ENCODE data around the gene C16orf90.
"Not testable (repeated sequence)": the region's sequence is repeated elsewhere in the genome, so short reads cannot be mapped to it uniquely, and the experiment has no call there.

C16orf90 gene

GRCh38 chr16:3511286-3512180, 16.2 kb upstream of the C16orf90 start:
- no peak for DNase-seq

- no peak for DNase-seq
Observed at GRCh38 chr16:3510416-3510815, 15.1 kb upstream of the C16orf90 start.

- peak; percentile 56 to 61 for DNase-seq
Observed at GRCh38 chr16:3509470-3509928, 14.2 kb upstream of the C16orf90 start.

- DNase-seq, result no peak
Observed at GRCh38 chr16:3508736-3509135, 13.4 kb upstream of the C16orf90 start.

GRCh38 chr16:3503523-3503922, 8.2 kb upstream of the C16orf90 start:
- DNase-seq, result peak; percentile 46 to 52

GRCh38 chr16:3501783-3502400, 6.6 kb upstream of the C16orf90 start:
- DNase-seq, result no peak

- not testable (repeated sequence) for DNase-seq
Observed at GRCh38 chr16:3501412-3501761, 6.1 kb upstream of the C16orf90 start.

GRCh38 chr16:3498988-3499387, 3.7 kb upstream of the C16orf90 start:
- no peak for DNase-seq

GRCh38 chr16:3497771-3498170, 2.5 kb upstream of the C16orf90 start:
- DNase-seq, result no peak

GRCh38 chr16:3496386-3496785, 1.1 kb upstream of the C16orf90 start:
- DNase-seq, result no peak

- no peak for DNase-seq
Observed at GRCh38 chr16:3494386-3494973, 809 bp downstream of the C16orf90 start.

GRCh38 chr16:3492356-3492755, 2.9 kb downstream of the C16orf90 start:
- no peak for DNase-seq

GRCh38 chr16:3490911-3491629, 4.2 kb downstream of the C16orf90 start:
- no peak for DNase-seq

GRCh38 chr16:3488801-3489200, 6.5 kb downstream of the C16orf90 start:
- DNase-seq, result no peak

GRCh38 chr16:3487521-3488410, 7.5 kb downstream of the C16orf90 start:
- DNase-seq, result no peak

GRCh38 chr16:3486506-3487215, 8.6 kb downstream of the C16orf90 start:
- no peak for DNase-seq

GRCh38 chr16:3485821-3486505, 9.3 kb downstream of the C16orf90 start:
- no peak for DNase-seq

- DNase-seq, result no peak
Observed at GRCh38 chr16:3485097-3485745, 10.1 kb downstream of the C16orf90 start.

GRCh38 chr16:3484318-3485096, 10.8 kb downstream of the C16orf90 start:
- DNase-seq, result no peak
